Activated CD4-positive, alpha-beta T cell treated with anti-CD3 and anti-CD28 coated beads for 36 hours (primary cell): Measurements from ENCODE around the gene KCNK3. TPM values are rescaled to one million over a fixed set of nuclear protein-coding genes. Genes with fewer than 3 reads are reported as not detected.
A peak's percentile ranks its signal among the peaks of the same experiment; 100 is the strongest.

Source experiments
- ATAC-seq: fragments of 200-7000 bp; cut with Tn5 transposase; one replicate; pipeline ENCODE4 v1.10.0; 2021; ENCODE audit warnings: mild to moderate bottlenecking, moderate library complexity
- CTCF ChIA-PET: fragments of 350-600 bp; sonication (Branson Sonifier 250); formaldehyde crosslinking; loops from one replicate; lab custom pipeline; 2021; ENCODE audit warnings: antibody characterized with exemption; lab: Charles Lee
- POLR2A ChIA-PET: fragments of 350-600 bp; sonication (Branson Sonifier 250); formaldehyde crosslinking; loops from one replicate; lab custom pipeline; 2021; ENCODE audit warnings: antibody characterized with exemption, inconsistent platforms; lab: Charles Lee
- DNase-seq: peaks from one replicate; pipeline ENCODE4 v3.0.0-alpha.2; 2020
- H3K27ac Mint-ChIP-seq: one replicate; pipeline ENCODE4 v1.8.0; 2021; ENCODE audit warnings: mixed read lengths
- H3K27me3 Mint-ChIP-seq: one replicate; pipeline ENCODE4 v1.8.0; 2021; ENCODE audit warnings: mixed read lengths
- H3K36me3 Mint-ChIP-seq: one replicate; pipeline ENCODE4 v1.8.0; 2021; ENCODE audit warnings: low read depth, mixed read lengths
- H3K4me1 Mint-ChIP-seq: one replicate; pipeline ENCODE4 v1.8.0; 2021; ENCODE audit warnings: mixed read lengths
- H3K4me3 Mint-ChIP-seq: one replicate; pipeline ENCODE4 v1.8.0; 2021; ENCODE audit warnings: mild to moderate bottlenecking, moderate library complexity, mixed read lengths
- H3K9me3 Mint-ChIP-seq: one replicate; pipeline ENCODE4 v1.8.0; 2021; ENCODE audit warnings: low read depth, mixed read lengths
- intact Hi-C, 2 experiments: fragments of 100-400 bp; cut with DNase I in 1 of 2; cut with micrococcal nuclease in 1 of 2; formaldehyde crosslinking; loops; one replicate each; pipeline versions ENCODE4 v1.14.2 to v1.15.1; 2022 to 2024; cut with DNase I, micrococcal nuclease
- total RNA-seq, 2 experiments: library from RNA; stranded (reverse); gene quantifications; one replicate each; pipeline ENCODE4 v1.2.3, GENCODE V29; 2021

Gene KCNK3
- total RNA-seq = not detected

GRCh38 chr2:26692279-26692896 lies at the start of gene KCNK3:
KCNK3 (plus strand) TSS chr2:26692722; CDS start chr2:26692876, 154 bp downstream.
- no peak within 1 kb of the TSS for H3K4me3 Mint-ChIP-seq
- H3K9me3 Mint-ChIP-seq = no peaks in the 10 kb centered on the region

GRCh38 chr2:26644188-26644835 lies 48.2 kb upstream of the KCNK3 start:
- DNase-seq (no peak), ATAC-seq (no peak)
- H3K4me3 Mint-ChIP-seq = no peak overlapping the region
- ChIA-PET POLR2A (no interaction called here), CTCF (interaction anchor here (0.6 kb wide), 1 partner anchor 202 kb away, joined by 3 read pairs; no protein-coding TSS in a partner anchor)
- intact Hi-C loops = no loop called here
- peaks cover 28% of the 10 kb centered on the region for H3K27me3 Mint-ChIP-seq
- H3K36me3 Mint-ChIP-seq = no peaks in the 10 kb centered on the region
- H3K9me3 Mint-ChIP-seq = no peaks in the 10 kb centered on the region
- no peaks in the 10 kb centered on the region for H3K4me1 Mint-ChIP-seq
- no peak overlapping the region for H3K27ac Mint-ChIP-seq

More at GRCh38 chr2:26692279-26692896, at the start of gene KCNK3:
- Mint-ChIP-seq H3K36me3 (no peaks in the 10 kb centered on the region), H3K27ac (no peak within 1 kb of the TSS), H3K4me1 (peaks cover 3% of the 10 kb centered on the region), H3K27me3 (peaks cover 50% of the 10 kb centered on the region)
- ATAC-seq (peak; percentile 80), DNase-seq (peak; percentile 66)
- ChIA-PET POLR2A (no interaction called here), CTCF (no interaction called here)
- intact Hi-C loops = no loop called here

GRCh38 chr2:26645762-26646161 lies 46.8 kb upstream of the KCNK3 start:
- ChIA-PET POLR2A (no interaction called here), CTCF (no interaction called here)
- DNase-seq = no peak
- Mint-ChIP-seq H3K27ac (no peak overlapping the region), H3K9me3 (no peaks in the 10 kb centered on the region), H3K4me3 (no peak overlapping the region), H3K36me3 (no peaks in the 10 kb centered on the region), H3K27me3 (peaks cover 21% of the 10 kb centered on the region), H3K4me1 (no peaks in the 10 kb centered on the region)
- intact Hi-C loops = no loop called here
- ATAC-seq = no peak

- Mint-ChIP-seq H3K27me3 (peaks cover 14% of the 10 kb centered on the region), H3K36me3 (no peaks in the 10 kb centered on the region), H3K4me3 (no peak overlapping the region), H3K27ac (no peak overlapping the region), H3K9me3 (no peaks in the 10 kb centered on the region), H3K4me1 (no peaks in the 10 kb centered on the region)
- CTCF ChIA-PET = no interaction called here
- POLR2A ChIA-PET = no interaction called here
- intact Hi-C loops = no loop called here
- DNase-seq = no peak
- ATAC-seq = no peak
Measured at GRCh38 chr2:26646986-26647672, 45.4 kb upstream of the KCNK3 start.

DNA sequence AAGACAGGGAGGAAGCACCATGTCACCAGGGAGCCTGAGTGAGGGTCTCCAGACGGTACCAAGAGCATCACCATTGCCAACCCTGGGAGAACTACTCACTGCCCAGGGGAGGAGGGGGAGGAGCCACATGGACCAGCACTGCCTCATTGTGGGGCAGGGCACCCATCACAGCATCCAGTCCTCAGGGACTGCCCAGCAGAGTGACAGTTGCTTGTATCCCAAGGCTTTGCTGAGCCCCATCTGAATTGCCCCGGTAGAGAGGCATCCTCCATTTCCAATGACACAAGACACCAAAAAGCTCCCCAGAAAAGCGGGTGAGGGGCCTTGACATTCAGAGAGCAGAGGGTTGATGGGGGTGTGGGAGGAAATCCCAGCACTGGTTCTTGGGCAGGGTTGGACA lies 44.5 kb upstream of the KCNK3 start:
- Mint-ChIP-seq H3K27ac (no peak overlapping the region), H3K36me3 (no peaks in the 10 kb centered on the region), H3K4me1 (no peaks in the 10 kb centered on the region), H3K4me3 (no peak overlapping the region), H3K27me3 (peaks cover 14% of the 10 kb centered on the region), H3K9me3 (no peaks in the 10 kb centered on the region)
- intact Hi-C loops = no loop called here
- POLR2A ChIA-PET = no interaction called here
- ATAC-seq (no peak), DNase-seq (no peak)
- CTCF ChIA-PET = no interaction called here

DNA sequence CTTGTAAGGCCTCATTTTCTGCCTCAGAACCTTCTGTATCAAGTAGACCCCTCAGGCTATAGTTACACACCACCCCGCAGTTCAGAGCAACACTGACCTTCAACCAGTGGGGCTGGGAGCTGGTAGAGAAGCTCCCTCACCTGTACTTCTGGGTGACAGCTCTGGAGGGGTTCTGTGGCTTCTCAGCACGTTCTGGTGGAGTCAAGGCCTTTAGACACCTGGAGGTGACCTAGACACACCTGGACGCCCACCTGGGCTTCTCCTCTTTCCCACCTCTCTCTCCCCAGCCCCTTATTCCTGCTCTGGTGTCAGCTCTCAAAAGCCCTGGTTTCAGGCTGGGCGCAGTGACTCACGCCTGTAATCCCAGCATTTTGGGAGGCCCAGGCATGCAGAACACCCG lies 44.0 kb upstream of the KCNK3 start:
- Mint-ChIP-seq H3K27ac (no peak overlapping the region), H3K36me3 (no peaks in the 10 kb centered on the region), H3K9me3 (no peaks in the 10 kb centered on the region), H3K4me3 (no peak overlapping the region), H3K4me1 (no peaks in the 10 kb centered on the region), H3K27me3 (peaks cover 14% of the 10 kb centered on the region)
- ChIA-PET POLR2A (no interaction called here), CTCF (interaction anchor here (0.5 kb wide), 1 partner anchor 96 kb away, joined by 3 read pairs; no protein-coding TSS in a partner anchor)
- no peak for ATAC-seq
- intact Hi-C loops = no loop called here
- no peak for DNase-seq

DNA sequence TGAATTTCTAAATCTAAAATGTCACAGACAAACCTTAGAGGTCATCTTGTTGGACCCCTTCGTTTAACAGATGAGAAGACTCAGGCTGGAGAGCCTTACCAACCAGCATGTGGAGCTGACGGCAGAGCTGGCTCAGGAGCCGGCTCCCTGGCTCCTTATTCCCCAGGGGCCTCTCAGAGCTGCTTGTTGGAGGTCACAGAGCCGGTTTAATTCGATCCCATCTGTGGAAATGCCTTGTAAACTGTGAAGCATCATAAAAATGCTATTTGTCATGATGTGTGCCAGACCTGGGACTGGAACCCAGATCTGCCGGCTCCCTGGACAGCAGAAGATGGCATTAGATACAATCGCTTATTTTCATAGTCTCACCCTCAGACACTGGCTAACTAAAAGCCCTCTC lies 43.2 kb upstream of the KCNK3 start:
- no peaks in the 10 kb centered on the region for H3K9me3 Mint-ChIP-seq
- ChIA-PET CTCF (no interaction called here), POLR2A (no interaction called here)
- no peak overlapping the region for H3K4me3 Mint-ChIP-seq
- H3K4me1 Mint-ChIP-seq = no peaks in the 10 kb centered on the region
- peaks cover 14% of the 10 kb centered on the region for H3K27me3 Mint-ChIP-seq
- ATAC-seq (no peak), DNase-seq (no peak)
- H3K27ac Mint-ChIP-seq = no peak overlapping the region
- no peaks in the 10 kb centered on the region for H3K36me3 Mint-ChIP-seq
- intact Hi-C loops = no loop called here

DNA sequence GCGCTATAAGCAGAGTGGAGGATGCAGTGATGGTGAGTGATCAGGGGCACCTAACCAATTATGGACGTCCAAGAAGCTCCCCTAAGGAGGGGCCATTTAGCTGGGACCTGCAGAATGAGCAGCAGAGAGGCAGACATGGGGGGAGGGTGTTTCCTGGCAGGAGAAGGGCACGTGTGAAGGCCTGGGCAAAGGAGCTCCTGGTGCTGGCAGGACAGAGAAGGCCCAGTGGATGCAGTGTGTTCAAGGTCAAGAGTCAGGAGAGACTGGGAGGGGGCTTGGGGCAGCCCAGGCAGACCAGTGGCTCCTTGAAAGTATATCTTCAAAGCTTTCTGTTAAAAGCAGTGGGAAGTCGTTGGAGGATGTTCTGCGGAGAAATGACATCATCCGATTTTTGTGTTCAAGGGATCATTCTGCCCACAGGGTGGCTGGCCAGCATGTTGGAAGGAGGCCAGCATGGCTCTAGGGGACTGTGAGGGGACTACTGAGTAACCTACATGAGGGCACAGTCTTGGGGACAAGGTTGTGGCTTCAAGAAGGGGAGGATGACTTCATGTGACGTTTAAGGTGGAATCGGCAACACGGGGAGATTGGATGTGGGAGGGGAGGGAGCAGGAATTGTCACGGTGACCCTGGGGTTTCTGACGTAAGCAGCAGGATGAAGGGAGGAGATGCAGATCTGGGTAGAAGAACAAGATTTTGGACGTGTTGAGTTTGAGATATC lies 42.4 kb upstream of the KCNK3 start:
- intact Hi-C loops = no loop called here
- Mint-ChIP-seq H3K36me3 (no peaks in the 10 kb centered on the region), H3K27ac (no peak overlapping the region), H3K9me3 (no peaks in the 10 kb centered on the region), H3K4me1 (no peaks in the 10 kb centered on the region), H3K4me3 (no peak overlapping the region), H3K27me3 (peaks cover 8% of the 10 kb centered on the region)
- CTCF ChIA-PET = interaction anchor here (0.6 kb wide), 1 partner anchor 105 kb away, joined by 3 read pairs; no protein-coding TSS in a partner anchor
- ATAC-seq = no peak
- no peak for DNase-seq
- POLR2A ChIA-PET = no interaction called here

DNA sequence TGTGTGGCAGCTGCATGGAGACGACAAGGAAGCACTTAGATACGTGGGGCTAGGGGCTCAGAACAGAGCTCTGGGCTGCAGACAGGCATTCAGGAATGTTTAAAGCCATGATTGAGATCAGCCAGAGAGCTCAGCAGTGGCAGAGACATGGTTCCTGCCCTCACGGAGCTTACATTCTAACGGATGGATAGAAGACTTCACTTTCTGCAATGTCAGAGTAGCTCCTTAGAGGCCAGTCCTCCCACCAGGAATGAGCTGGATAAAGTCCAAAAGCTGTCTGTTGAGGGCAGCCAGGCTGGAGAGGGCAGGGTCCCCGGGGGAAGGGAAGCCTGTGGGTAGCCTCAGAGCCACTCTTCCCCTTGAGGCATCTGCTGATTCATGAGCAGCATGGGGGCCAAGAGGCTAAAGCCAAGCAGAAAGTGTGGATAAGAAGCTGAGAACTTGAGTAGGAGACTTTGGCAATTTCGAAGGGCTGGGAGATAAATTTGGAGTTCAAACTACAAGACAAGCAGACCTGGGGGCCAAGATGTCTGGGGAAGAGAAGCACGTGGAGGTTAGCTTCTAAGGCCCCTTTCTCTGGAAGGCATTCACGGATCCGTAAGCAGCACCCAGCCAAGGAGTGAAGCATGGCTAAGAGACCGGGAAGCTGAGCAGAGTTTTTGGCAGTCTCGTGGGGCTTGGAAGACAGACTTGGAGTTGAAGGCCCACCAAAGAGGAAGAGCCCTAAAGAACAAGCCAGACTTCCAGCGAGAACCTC lies 41.6 kb upstream of the KCNK3 start:
- Mint-ChIP-seq H3K4me3 (no peak overlapping the region), H3K27me3 (peaks cover 6% of the 10 kb centered on the region), H3K4me1 (no peaks in the 10 kb centered on the region), H3K36me3 (no peaks in the 10 kb centered on the region), H3K9me3 (no peaks in the 10 kb centered on the region), H3K27ac (no peak overlapping the region)
- no peak for DNase-seq
- CTCF ChIA-PET = interaction anchor here (0.7 kb wide), 1 partner anchor 34 kb away, joined by 4 read pairs; no protein-coding TSS in a partner anchor
- POLR2A ChIA-PET = no interaction called here
- intact Hi-C loops = no loop called here
- ATAC-seq = no peak

- no peaks in the 10 kb centered on the region for H3K4me1 Mint-ChIP-seq
- CTCF ChIA-PET = interaction anchor here (0.7 kb wide), 1 partner anchor 34 kb away, joined by 4 read pairs; no protein-coding TSS in a partner anchor
- no peak overlapping the region for H3K4me3 Mint-ChIP-seq
- H3K27me3 Mint-ChIP-seq = peaks cover 6% of the 10 kb centered on the region
- H3K36me3 Mint-ChIP-seq = no peaks in the 10 kb centered on the region
- POLR2A ChIA-PET = no interaction called here
- no peak for DNase-seq
- H3K9me3 Mint-ChIP-seq = no peaks in the 10 kb centered on the region
- no peak overlapping the region for H3K27ac Mint-ChIP-seq
- ATAC-seq = no peak
- intact Hi-C loops = no loop called here
Measured at GRCh38 chr2:26651470-26651771, 41.1 kb upstream of the KCNK3 start.

- H3K27me3 Mint-ChIP-seq = peaks cover 6% of the 10 kb centered on the region
- no peaks in the 10 kb centered on the region for H3K9me3 Mint-ChIP-seq
- no peak for ATAC-seq
- H3K27ac Mint-ChIP-seq = no peak overlapping the region
- H3K4me1 Mint-ChIP-seq = no peaks in the 10 kb centered on the region
- DNase-seq = no peak
- POLR2A ChIA-PET = no interaction called here
- H3K36me3 Mint-ChIP-seq = no peaks in the 10 kb centered on the region
- intact Hi-C loops = no loop called here
- CTCF ChIA-PET = no interaction called here
- no peak overlapping the region for H3K4me3 Mint-ChIP-seq
Measured at GRCh38 chr2:26651799-26652198, 40.7 kb upstream of the KCNK3 start.
